ENCODE measurements around the gene HIVEP2.

HIVEP2 gene

DNA sequence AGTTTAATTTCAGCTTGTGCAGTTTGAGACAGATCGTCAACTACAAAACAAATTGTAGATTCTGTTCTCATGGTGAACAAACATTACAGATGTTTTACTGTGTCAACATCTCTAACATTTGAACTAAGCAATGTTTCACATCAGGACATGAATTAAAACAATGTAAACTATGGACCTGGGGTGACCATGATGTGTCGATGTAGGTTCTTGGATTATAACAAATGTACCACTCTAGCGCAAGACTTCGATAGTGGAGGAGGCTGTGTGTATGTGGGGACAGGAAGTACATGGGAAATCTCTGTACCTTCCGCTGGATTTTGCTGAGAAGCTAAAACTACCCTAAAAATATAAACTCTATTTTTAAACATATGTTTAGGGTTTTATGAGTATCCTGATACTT is 17.1 kb downstream of the HIVEP2 start:
- TF ChIP-seq SUZ12 (IDR thresholded peaks at IDR 0.05; ENCODE audit: extremely low read depth, insufficient read depth, insufficient read length), result no peak
- no peak for TF ChIP-seq YY1 (IDR thresholded peaks at IDR 0.05; ENCODE audit: insufficient read depth, insufficient read length)
- TF ChIP-seq ZNF274 (IDR thresholded peaks at IDR 0.05; ENCODE audit: low read depth, low read length), result no peak
- no peak for DNase-seq (ENCODE audit: low read depth, low spot score)
- H3K36me3 ChIP-seq (ENCODE audit: insufficient read depth, insufficient read length, low read length), result no peaks in the 10 kb centered on the region
- no peak overlapping the region for H3K9ac ChIP-seq (ENCODE audit: insufficient read length, low read depth)
- H3K27me3 ChIP-seq (ENCODE audit: insufficient read depth, insufficient read length), result peaks cover 51% of the 10 kb centered on the region
- no peaks in the 10 kb centered on the region for H3K9me3 ChIP-seq (ENCODE audit: insufficient read depth, low read length)
- no peaks in the 10 kb centered on the region for H3K4me1 ChIP-seq (ENCODE audit: insufficient read depth, insufficient read length)
- H3K4me3 ChIP-seq (ENCODE audit: insufficient read length, low read depth), result no peak overlapping the region

DNA sequence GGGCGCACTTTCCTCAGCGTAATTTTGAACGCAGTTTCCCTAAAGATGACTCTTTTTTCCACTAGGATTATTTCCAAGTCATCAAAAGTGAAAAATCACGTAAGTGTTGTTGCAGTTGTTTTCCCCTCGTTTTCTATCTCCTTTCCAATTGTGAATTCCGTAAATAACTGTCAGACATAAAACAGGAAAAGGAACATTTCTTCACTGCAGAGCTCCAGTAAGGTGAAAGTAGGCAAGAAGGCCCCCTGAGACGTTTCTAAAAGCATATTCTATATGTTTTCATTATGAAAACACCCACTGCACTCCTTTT is 17.8 kb downstream of the HIVEP2 start:
- H3K36me3 ChIP-seq (ENCODE audit: insufficient read depth, insufficient read length, low read length), result no peaks in the 10 kb centered on the region
- no peak for DNase-seq (ENCODE audit: low read depth, low spot score)
- TF ChIP-seq ZNF274 (IDR thresholded peaks at IDR 0.05; ENCODE audit: low read depth, low read length), result no peak
- no peak for TF ChIP-seq YY1 (IDR thresholded peaks at IDR 0.05; ENCODE audit: insufficient read depth, insufficient read length)
- no peak for TF ChIP-seq SUZ12 (IDR thresholded peaks at IDR 0.05; ENCODE audit: extremely low read depth, insufficient read depth, insufficient read length)
- peak overlapping the region; percentile 80 for H3K9ac ChIP-seq (ENCODE audit: insufficient read length, low read depth)
- H3K4me3 ChIP-seq (ENCODE audit: insufficient read length, low read depth), result peak overlapping the region; percentile 49
- peaks cover 51% of the 10 kb centered on the region for H3K27me3 ChIP-seq (ENCODE audit: insufficient read depth, insufficient read length)
- H3K4me1 ChIP-seq (ENCODE audit: insufficient read depth, insufficient read length), result no peaks in the 10 kb centered on the region
- H3K9me3 ChIP-seq (ENCODE audit: insufficient read depth, low read length), result no peaks in the 10 kb centered on the region

DNA sequence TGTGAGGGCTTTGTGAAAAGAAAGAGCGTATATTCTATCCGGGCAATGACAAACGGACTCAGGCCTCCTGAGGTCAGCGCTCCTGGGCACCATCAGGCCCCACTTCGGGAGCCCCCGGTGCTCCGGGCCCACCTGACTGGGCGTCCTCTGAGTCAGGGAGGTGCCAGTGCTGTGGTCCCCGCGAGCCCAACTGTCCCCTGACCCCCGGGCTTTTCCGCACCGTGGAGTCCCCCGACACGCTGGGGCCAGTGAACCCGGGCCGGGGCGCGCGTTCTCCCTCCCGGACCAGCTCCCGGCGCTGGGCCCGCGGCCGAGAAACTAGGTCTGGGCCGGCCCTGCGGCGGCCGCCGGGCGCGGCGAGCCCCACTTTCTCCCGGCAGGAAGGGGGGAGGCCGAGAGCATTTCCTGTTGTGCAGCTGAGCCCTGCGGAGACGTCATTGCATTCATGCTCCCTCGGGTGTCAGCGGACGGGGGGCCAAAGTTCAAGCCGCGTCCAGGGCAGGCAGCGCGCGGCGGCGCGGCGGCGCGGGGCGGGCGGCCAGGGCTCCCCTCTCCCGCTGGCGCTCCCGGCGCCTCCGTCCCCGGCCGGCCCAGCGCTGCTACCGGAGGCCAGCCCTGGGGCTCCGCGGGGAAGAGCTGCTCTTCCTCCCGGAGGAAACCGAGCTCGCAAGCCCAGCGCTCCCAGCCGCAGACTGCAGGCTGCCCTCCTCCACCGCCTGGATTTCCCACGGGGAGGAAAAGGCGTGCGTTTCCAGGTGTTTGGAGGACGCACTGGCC is 18.3 kb downstream of the HIVEP2 start:
- Histone ChIP-seq H3K4me3 (ENCODE audit: insufficient read length, low read depth) (peak overlapping the region; percentile 49), H3K36me3 (ENCODE audit: insufficient read depth, insufficient read length, low read length) (no peaks in the 10 kb centered on the region), H3K27me3 (ENCODE audit: insufficient read depth, insufficient read length) (peaks cover 51% of the 10 kb centered on the region), H3K4me1 (ENCODE audit: insufficient read depth, insufficient read length) (no peaks in the 10 kb centered on the region), H3K9ac (ENCODE audit: insufficient read length, low read depth) (peak overlapping the region; percentile 80), H3K9me3 (ENCODE audit: insufficient read depth, low read length) (no peaks in the 10 kb centered on the region)
- DNase-seq (ENCODE audit: low read depth, low spot score), result no peak
- TF ChIP-seq SUZ12 (IDR thresholded peaks at IDR 0.05; ENCODE audit: extremely low read depth, insufficient read depth, insufficient read length) (no peak), ZNF274 (IDR thresholded peaks at IDR 0.05; ENCODE audit: low read depth, low read length) (no peak), YY1 (IDR thresholded peaks at IDR 0.05; ENCODE audit: insufficient read depth, insufficient read length) (no peak)

DNA sequence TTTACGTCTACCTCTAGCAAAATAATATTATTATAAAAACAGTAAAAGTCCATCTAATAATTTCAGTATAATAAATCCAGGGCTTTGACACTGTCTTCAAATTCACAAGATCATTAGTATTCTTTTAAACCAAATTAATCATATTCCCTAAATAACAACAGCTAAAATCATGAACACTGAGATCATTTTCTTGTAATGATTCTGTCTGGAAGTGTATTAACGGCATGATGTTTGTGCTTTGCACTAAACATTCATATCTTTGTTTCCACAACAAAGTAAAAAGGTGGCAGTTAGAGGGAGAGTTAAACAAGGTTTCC is 18.8 kb downstream of the HIVEP2 start:
- TF ChIP-seq SUZ12 (IDR thresholded peaks at IDR 0.05; ENCODE audit: extremely low read depth, insufficient read depth, insufficient read length) (no peak), ZNF274 (IDR thresholded peaks at IDR 0.05; ENCODE audit: low read depth, low read length) (no peak), YY1 (IDR thresholded peaks at IDR 0.05; ENCODE audit: insufficient read depth, insufficient read length) (no peak)
- H3K9me3 ChIP-seq (ENCODE audit: insufficient read depth, low read length), result no peaks in the 10 kb centered on the region
- H3K9ac ChIP-seq (ENCODE audit: insufficient read length, low read depth), result no peak overlapping the region
- no peaks in the 10 kb centered on the region for H3K4me1 ChIP-seq (ENCODE audit: insufficient read depth, insufficient read length)
- no peak for DNase-seq (ENCODE audit: low read depth, low spot score)
- no peak overlapping the region for H3K4me3 ChIP-seq (ENCODE audit: insufficient read length, low read depth)
- no peaks in the 10 kb centered on the region for H3K36me3 ChIP-seq (ENCODE audit: insufficient read depth, insufficient read length, low read length)
- peaks cover 51% of the 10 kb centered on the region for H3K27me3 ChIP-seq (ENCODE audit: insufficient read depth, insufficient read length)

DNA sequence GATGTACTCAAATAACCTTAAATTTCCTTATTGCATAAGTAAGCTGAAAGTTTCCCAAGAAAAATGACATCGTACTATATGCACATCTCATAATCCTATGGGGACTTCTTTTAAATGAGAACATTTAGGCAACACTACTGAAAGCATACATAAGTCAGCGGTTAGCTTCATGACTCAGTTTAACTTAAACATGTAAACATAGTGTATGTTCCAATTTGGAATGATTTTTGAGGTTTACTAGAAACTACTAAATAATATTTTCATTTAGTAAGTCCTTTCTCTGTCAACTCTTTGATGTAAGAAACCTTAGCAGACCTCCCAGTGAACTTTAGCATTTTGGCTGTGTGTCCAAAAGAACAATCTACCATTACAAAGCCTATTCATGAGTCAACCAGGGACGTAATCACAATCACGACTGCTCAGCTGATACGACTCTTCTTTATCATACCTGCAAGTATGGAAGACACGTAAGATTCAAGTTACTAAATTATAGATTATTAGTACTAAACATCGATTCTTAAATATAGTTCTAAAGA is 19.3 kb downstream of the HIVEP2 start:
- Histone ChIP-seq H3K36me3 (ENCODE audit: insufficient read depth, insufficient read length, low read length) (no peaks in the 10 kb centered on the region), H3K9me3 (ENCODE audit: insufficient read depth, low read length) (no peaks in the 10 kb centered on the region), H3K27me3 (ENCODE audit: insufficient read depth, insufficient read length) (peaks cover 51% of the 10 kb centered on the region), H3K4me3 (ENCODE audit: insufficient read length, low read depth) (no peak overlapping the region), H3K4me1 (ENCODE audit: insufficient read depth, insufficient read length) (no peaks in the 10 kb centered on the region), H3K9ac (ENCODE audit: insufficient read length, low read depth) (no peak overlapping the region)
- no peak for DNase-seq (ENCODE audit: low read depth, low spot score)
- no peak for TF ChIP-seq ZNF274 (IDR thresholded peaks at IDR 0.05; ENCODE audit: low read depth, low read length)
- TF ChIP-seq YY1 (IDR thresholded peaks at IDR 0.05; ENCODE audit: insufficient read depth, insufficient read length), result no peak
- no peak for TF ChIP-seq SUZ12 (IDR thresholded peaks at IDR 0.05; ENCODE audit: extremely low read depth, insufficient read depth, insufficient read length)

DNA sequence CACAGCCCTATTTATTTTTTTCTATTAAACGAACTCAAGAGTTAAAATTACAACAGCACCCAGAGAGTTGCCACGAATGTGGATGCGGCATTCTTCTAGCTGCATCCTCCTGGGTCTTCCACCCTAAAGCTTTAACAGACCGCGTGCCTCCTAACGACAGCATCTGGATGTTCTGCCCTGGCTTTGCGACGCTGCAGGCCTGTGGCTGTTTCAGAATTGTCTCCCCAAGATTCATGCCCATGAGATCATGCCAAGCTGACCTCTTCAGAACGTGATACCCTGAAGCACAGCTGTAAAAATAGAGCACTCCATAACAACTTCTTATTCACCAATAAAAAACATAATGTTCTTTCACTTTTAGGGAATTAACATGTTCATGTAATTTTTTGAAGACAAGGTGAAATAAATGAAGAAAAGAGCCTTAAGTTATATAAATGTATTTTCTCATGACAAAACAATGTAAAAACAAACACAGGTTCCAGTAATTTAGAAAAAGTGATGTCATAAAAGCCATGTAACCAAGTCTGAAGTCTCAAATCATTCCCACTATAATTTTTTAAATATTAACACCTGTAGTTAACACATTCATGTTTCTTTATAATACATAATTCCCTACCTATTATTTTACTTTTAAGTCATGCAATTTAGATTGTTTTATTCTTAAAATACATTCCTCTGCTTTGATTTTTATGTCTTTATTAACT is 26.5 kb downstream of the HIVEP2 start:
- Histone ChIP-seq H3K4me1 (ENCODE audit: insufficient read depth, insufficient read length) (no peaks in the 10 kb centered on the region), H3K27me3 (ENCODE audit: insufficient read depth, insufficient read length) (no peaks in the 10 kb centered on the region), H3K9ac (ENCODE audit: insufficient read length, low read depth) (no peak overlapping the region), H3K4me3 (ENCODE audit: insufficient read length, low read depth) (no peak overlapping the region), H3K36me3 (ENCODE audit: insufficient read depth, insufficient read length, low read length) (no peaks in the 10 kb centered on the region), H3K9me3 (ENCODE audit: insufficient read depth, low read length) (no peaks in the 10 kb centered on the region)
- no peak for DNase-seq (ENCODE audit: low read depth, low spot score)
- TF ChIP-seq SUZ12 (IDR thresholded peaks at IDR 0.05; ENCODE audit: extremely low read depth, insufficient read depth, insufficient read length) (no peak), ZNF274 (IDR thresholded peaks at IDR 0.05; ENCODE audit: low read depth, low read length) (no peak), YY1 (IDR thresholded peaks at IDR 0.05; ENCODE audit: insufficient read depth, insufficient read length) (no peak)

GRCh38 chr6:142916881-142917280 is 28.1 kb downstream of the HIVEP2 start:
- no peak overlapping the region for H3K4me3 ChIP-seq (ENCODE audit: insufficient read length, low read depth)
- no peak for DNase-seq (ENCODE audit: low read depth, low spot score)
- no peaks in the 10 kb centered on the region for H3K9me3 ChIP-seq (ENCODE audit: insufficient read depth, low read length)
- H3K9ac ChIP-seq (ENCODE audit: insufficient read length, low read depth), result no peak overlapping the region
- peaks cover 3% of the 10 kb centered on the region for H3K4me1 ChIP-seq (ENCODE audit: insufficient read depth, insufficient read length)
- no peaks in the 10 kb centered on the region for H3K27me3 ChIP-seq (ENCODE audit: insufficient read depth, insufficient read length)
- H3K36me3 ChIP-seq (ENCODE audit: insufficient read depth, insufficient read length, low read length), result no peaks in the 10 kb centered on the region
- TF ChIP-seq YY1 (IDR thresholded peaks at IDR 0.05; ENCODE audit: insufficient read depth, insufficient read length) (no peak), ZNF274 (IDR thresholded peaks at IDR 0.05; ENCODE audit: low read depth, low read length) (no peak), SUZ12 (IDR thresholded peaks at IDR 0.05; ENCODE audit: extremely low read depth, insufficient read depth, insufficient read length) (no peak)
